Ishikawa (cell line): ENCODE data around the gene GLOD4.

Experiments used
- CEBPB ChIP-seq: IDR thresholded peaks from 2 replicates; pipeline ENCODE4 v1.6.1; 2012
- CREB1 ChIP-seq: IDR thresholded peaks from 2 replicates; pipeline ENCODE4 v1.6.1; 2012; ENCODE audit warnings: low read depth
- EGR1 ChIP-seq: IDR thresholded peaks from 2 replicates; pipeline ENCODE4 v1.6.1; 2012
- EP300 ChIP-seq: IDR thresholded peaks from 2 replicates; pipeline ENCODE4 v1.6.1; 2012; ENCODE audit warnings: borderline replicate concordance
- FOXM1 ChIP-seq: IDR thresholded peaks from 2 replicates; pipeline ENCODE4 v1.6.1; 2012; ENCODE audit warnings: low read depth, borderline replicate concordance
- MAX ChIP-seq: IDR thresholded peaks from 2 replicates; pipeline ENCODE4 v1.6.1; 2012
- NFIC ChIP-seq: IDR thresholded peaks from 2 replicates; pipeline ENCODE4 v1.6.1; 2012
- RAD21 ChIP-seq: IDR thresholded peaks from 2 replicates; pipeline ENCODE4 v1.6.1; 2012; ENCODE audit warnings: low read depth
- REST ChIP-seq: IDR thresholded peaks from 2 replicates; pipeline ENCODE4 v1.6.1; 2012; ENCODE audit warnings: low read depth, mild to moderate bottlenecking
- TAF1 ChIP-seq: IDR thresholded peaks from 2 replicates; pipeline ENCODE4 v1.6.1; 2012; ENCODE audit warnings: low read depth, mild to moderate bottlenecking
- TCF12 ChIP-seq: IDR thresholded peaks from 2 replicates; pipeline ENCODE4 v1.6.1; 2012; ENCODE audit warnings: low read depth
- TEAD4 ChIP-seq: IDR thresholded peaks from 2 replicates; pipeline ENCODE4 v1.6.1; 2012
- USF1 ChIP-seq: IDR thresholded peaks from 2 replicates; pipeline ENCODE4 v1.6.1; 2012
- YY1 ChIP-seq: IDR thresholded peaks from 2 replicates; pipeline ENCODE4 v1.6.1; 2012; ENCODE audit warnings: low read depth
- ZBTB7A ChIP-seq: IDR thresholded peaks from 2 replicates; pipeline ENCODE4 v1.6.1; 2012; ENCODE audit warnings: low read depth

The GLOD4 gene

GRCh38 chr17:718075-718474 is 64.0 kb downstream of the GLOD4 start:
- TF ChIP-seq MAX (no peak), REST (no peak), TCF12 (no peak), FOXM1 (no peak), TEAD4 (no peak), CEBPB (no peak), NFIC (no peak), YY1 (no peak), CREB1 (no peak), USF1 (no peak), EGR1 (no peak), EP300 (no peak), RAD21 (no peak), TAF1 (no peak), ZBTB7A (no peak)
